HG02798 (cell line): Measurements from ENCODE around the gene HSD17B1.
"Not testable (repeated sequence)": the region's sequence is repeated elsewhere in the genome, so short reads cannot be mapped to it uniquely, and the experiment has no call there.

Source experiments
- ATAC-seq: cut with Tn5 transposase; IDR thresholded peaks from one replicate; pipeline ENCODE4 v1.9.1; 2021; ENCODE audit warnings: mild to moderate bottlenecking; ENCODE audit not compliant: unreplicated experiment, poor library complexity

HSD17B1 gene, protein sequence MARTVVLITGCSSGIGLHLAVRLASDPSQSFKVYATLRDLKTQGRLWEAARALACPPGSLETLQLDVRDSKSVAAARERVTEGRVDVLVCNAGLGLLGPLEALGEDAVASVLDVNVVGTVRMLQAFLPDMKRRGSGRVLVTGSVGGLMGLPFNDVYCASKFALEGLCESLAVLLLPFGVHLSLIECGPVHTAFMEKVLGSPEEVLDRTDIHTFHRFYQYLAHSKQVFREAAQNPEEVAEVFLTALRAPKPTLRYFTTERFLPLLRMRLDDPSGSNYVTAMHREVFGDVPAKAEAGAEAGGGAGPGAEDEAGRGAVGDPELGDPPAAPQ

DNA sequence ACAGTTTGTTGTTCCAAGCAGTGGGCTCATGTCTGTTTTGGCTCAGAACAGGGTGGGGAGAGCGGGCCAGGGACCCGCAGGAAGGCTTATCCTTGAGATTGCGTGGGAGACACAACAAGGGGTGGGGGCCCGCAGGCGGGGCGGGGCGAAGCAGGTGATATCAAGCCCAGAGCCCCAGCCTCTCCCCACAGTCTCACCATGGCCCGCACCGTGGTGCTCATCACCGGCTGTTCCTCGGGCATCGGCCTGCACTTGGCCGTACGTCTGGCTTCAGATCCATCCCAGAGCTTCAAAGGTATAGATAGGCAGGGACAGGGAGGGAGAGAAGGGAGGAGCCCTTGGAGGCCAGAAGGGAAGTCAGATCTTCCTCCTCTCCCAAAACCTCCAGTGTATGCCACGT lies at the start of gene HSD17B1:
Gene HSD17B1, plus strand, starts transcription at position 188 of the 400 bp plus-strand sequence. Its CDS starts 11 bp downstream, at position 199.
- not testable (repeated sequence) for ATAC-seq

DNA sequence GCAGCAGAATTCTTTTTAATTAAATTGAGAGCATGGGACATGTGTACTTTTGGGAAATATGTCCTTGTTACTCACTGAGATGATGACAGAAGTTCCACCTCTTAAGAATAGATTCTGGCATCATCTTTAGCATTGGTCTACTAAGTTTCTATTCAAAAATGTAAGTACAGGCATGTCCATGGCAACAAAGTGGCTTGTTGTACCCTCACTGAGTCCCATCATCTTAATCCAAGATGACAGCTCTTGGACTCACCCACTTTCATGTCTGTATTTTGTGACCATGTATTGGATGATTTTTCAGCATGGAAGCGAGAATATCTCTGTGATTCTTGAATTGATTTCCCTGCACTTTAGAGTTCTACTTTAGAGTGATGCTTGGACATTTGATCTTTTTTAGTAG lies 49.8 kb upstream of the HSD17B1 start:
- no peak for ATAC-seq

DNA sequence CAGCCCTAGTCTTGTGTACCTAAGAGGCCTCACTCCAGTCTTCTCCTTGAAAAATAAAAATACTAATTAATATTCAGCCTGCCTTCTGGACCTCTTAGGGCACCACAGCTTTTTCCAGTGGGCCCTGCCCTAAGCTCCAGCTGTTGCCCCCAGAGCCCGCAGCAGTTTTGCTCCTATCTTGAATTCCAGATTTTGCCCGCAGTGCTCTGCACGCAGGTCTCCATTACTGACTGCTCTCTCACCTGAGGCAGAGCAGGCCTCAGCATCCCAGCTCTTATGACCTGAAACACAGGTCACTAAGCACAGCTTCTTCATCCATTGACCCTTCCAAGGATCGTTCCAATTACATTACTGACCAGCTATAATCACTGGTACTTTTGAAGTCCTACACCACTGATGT lies 45.1 kb upstream of the HSD17B1 start:
- no peak for ATAC-seq

DNA sequence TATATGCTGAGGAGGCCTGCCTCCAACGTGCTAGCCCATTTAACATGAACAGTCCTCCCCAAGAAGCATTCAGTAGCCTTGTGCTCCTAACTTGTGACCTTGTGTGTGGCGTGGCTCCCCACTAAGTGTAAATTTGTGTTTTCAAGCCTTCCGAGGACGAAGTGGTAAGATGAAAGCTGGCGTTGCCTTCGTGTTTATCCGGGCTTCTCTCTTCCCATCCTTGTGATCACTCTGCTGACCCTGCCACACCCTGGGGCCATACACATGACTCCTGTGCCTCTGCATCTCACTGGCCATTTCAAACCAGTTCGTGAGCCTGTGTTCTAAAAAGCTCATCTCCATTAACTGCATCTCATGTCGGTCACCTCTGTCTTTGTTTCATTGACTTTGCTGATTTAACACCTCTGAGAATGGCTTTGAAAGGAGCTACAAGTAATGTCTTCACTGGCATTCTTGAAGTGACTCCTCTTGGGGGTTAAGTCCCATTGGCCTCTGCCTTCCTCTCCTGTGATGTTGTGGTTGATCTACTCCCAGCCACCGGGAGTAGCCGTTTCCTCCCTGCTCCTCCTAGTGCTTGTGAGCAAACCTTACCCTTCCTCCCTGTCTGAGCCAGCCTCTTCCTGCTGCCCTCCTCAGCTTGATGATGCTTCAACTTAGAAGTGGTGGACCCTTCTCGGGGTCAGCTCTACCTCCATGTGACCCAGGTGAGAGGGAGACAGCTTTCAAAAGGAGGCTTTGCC lies 44.1 kb upstream of the HSD17B1 start:
- ATAC-seq = no peak

DNA sequence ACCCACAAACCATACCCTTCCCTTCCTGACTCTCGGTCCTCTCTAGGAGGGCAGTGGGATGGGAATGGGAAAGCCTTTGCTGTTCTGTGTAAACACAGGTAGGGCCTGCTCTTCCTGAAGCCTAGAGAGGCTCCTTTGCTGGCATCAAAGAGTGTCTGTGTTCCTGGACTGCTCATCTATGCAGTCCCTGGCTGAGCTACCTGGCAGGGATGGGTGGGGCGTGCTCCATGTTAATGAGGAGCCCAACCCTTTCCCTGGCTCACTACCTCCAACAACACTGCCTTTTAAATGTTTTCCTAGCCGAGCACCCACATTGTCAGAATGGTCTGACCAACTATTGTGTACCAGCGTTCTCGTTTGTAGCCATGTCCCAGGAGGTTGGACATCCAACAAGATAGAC lies 43.3 kb upstream of the HSD17B1 start:
- no peak for ATAC-seq

DNA sequence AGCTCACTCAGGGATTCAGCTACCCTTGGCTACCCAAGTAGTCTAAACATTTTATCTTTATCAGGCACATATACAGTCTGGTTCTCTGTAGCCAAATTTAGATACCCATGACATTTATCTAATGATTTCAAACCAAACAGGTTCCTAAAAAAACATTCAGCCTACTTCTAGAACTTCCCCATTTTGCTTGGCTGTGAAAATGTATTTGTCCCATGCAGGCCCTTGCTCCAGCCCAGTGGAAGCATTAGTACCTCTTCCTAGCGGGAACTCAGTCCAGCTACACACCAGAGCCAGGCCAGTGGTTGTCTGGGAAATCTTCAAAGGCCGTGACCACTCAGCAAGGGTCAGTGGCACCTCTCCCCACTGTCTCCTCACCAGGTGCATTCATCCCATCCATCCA lies 42.9 kb upstream of the HSD17B1 start:
- ATAC-seq = no peak

DNA sequence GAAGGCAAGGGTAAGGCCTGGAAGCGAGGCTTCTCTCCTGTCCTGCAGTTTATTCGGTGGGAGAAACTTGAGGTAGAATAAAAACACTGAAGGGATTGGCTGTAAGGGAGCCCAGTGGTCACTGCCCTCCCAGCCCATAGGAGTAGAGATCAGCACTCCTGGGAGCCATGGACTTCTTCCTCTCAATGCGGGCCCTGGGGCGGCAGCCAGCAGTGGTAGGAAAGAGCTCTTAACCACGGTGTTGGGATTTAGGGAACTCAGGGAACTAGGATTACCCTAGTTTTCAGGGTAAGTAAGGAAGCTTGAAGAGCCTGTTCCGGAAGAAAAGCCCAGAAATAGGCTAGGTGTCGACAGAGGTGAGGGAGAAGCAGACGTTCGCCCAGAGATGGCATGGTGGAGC lies 40.5 kb upstream of the HSD17B1 start:
- no peak for ATAC-seq

DNA sequence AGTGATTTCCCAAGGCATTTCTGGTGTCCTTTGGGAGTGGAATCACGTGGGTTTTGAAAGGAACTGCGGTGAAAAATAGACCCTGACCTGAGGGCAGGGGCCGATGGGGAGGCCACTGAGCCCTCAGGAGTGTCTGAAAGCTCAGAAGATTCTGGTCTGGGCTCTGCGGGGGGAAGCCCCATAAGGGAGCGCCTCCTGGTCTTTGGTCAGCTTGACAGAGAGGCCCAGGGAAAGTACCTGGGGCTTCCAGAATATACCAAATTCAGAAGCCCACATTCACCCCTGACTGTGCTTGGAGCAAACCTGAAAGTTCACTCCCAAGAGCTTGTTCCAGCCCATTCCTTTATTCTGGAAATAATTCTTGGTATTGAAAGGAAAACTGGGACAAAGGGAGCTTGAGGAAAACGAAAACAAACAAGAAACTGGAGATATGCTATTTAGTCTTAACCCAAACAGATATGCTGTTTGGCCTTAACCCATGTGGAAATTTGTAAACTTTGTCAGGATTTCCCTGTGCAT lies 39.9 kb upstream of the HSD17B1 start:
- ATAC-seq = peak; percentile 59

DNA sequence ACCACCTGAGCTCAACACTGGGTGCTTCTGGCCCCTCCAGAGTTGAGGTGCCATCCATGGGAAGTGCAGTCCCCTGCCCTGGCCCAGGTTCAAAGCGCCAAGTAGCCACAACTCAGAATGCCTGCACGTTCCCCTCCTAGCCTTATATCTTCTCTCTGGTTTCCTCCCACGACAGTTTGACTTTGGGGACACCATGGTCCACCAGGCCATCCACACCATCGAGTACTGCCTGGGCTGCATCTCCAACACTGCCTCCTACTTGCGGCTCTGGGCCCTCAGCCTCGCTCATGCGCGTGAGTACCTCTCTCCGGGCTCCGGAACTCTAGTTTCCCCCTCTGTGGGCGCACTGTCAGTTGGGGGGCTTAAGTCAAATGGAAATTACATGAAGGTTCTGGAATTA lies 39.0 kb upstream of the HSD17B1 start:
- ATAC-seq = no peak

DNA sequence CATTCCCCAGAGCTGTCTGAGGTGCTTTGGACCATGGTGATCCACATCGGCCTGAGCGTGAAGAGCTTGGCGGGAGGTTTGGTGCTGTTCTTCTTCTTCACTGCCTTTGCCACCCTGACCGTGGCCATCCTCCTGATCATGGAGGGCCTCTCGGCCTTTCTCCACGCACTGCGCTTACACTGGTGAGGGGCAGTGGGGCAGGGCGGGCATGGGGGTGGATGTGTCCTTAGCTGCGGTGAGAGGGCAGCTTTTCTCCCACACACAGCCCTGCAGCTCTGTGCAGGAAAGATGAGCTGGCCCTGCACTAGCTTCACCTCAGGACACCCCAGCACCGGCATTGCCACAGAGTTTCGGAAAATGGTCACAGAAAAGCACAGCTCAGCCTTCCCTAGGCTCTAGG lies 38.4 kb upstream of the HSD17B1 start:
- no peak for ATAC-seq

DNA sequence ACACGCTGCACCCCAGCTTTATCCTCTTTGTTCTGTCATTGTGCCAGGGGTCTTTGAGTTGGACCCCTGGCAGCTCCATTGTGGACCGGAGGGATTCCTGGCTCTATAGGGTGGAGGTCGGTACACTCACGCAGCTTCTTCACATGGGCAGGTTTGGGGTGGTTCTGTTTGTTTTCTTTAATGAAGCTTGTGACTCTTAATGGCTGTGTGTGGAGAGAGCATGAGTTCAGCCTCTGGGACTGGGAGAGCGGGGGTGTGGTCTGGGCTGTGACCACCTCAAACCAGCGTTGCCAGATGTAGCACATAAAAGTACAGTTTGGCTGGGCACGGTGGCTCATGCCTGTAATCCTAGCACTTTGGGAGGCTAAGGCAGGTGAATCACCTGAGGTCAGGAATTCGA lies 37.9 kb upstream of the HSD17B1 start:
- ATAC-seq = no peak

DNA sequence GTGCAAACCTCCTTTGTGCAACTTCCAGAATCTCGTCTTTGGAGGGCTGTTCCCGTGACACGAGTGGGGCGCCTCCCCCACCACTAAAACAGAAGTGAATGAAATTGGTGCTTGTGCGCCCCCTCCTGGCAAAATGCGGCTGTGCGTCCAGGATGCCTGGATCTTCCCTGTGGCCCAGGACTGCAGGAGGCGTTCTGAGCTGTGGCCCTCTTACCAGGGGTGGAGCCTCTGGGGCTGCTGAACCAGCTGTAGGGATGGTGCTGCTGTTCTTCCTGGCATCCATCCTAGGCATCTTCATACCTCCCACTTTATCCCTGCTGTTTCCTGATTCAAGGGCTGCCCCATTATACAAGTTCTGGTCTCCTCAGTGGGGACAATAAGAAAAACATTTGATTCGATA lies 35.2 kb upstream of the HSD17B1 start:
- ATAC-seq = no peak

DNA sequence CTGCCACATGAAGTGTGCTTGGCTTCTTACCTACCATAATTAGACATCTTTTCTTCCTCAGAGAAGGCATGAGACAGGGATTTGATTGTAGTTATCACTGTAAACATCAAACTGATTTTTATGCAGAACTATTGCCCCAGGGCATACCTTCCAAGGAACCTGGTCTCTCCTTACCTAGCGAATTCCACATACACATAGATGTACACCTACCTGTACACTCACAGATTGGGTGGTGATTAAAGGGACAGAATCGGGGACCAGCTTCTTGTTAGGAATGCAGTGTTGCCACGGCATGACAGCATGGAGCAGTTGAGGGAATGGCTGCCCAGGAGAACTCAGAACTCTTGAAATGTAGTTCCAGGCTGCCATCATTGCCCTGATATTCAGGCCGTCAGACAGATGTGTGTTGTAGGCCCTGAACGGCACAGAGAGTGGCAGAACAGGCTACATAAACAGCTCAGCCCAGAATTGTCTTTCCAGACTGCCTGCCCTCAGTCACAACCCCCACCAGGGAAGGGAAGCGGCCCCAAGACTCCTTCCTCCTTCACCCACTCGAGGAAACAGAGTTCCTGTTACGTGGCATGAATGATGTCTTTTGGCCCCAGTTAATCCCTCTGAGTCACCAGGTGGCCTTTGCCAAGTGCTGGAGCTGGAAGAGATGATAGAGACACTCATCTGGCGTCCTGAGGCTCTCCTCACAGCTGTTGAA lies 34.5 kb upstream of the HSD17B1 start:
- ATAC-seq = no peak

DNA sequence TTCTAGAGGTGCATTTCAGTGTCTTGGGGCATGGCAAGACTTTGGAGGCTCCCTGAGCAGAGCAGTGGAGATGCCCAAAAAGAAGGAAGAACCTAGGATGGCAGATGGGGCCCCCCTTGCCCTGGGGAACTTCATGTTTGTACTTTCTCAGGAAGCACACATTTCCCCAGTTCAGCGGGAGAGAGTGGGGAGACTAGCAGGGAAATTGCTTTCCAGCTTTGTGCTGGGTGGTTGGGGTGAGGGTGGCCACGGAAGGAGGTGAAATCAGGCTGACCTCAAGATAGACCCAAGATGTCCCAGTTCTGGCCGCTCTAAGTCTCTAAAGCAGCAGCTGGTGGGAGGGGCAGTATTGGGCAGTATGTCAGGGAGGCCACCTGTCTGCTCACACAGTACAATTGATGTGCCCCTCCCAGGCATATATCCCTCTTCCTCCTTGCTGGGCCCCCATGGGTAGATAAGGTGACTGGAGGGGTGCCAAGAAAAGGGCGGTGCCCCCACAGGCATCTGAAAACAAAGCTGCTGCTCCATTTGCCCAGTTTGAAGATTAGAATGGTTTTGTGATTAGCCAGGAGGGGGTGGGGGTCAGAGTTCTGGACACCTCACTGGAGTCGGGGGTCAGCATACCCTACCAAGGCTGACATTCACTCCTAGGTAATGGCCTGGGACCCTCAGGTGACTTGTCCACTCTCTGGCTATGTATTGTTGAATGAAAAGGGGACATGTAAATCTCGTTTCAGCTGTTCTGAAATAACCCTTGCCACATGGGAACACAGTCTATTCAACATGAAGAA lies 33.8 kb upstream of the HSD17B1 start:
- no peak for ATAC-seq

DNA sequence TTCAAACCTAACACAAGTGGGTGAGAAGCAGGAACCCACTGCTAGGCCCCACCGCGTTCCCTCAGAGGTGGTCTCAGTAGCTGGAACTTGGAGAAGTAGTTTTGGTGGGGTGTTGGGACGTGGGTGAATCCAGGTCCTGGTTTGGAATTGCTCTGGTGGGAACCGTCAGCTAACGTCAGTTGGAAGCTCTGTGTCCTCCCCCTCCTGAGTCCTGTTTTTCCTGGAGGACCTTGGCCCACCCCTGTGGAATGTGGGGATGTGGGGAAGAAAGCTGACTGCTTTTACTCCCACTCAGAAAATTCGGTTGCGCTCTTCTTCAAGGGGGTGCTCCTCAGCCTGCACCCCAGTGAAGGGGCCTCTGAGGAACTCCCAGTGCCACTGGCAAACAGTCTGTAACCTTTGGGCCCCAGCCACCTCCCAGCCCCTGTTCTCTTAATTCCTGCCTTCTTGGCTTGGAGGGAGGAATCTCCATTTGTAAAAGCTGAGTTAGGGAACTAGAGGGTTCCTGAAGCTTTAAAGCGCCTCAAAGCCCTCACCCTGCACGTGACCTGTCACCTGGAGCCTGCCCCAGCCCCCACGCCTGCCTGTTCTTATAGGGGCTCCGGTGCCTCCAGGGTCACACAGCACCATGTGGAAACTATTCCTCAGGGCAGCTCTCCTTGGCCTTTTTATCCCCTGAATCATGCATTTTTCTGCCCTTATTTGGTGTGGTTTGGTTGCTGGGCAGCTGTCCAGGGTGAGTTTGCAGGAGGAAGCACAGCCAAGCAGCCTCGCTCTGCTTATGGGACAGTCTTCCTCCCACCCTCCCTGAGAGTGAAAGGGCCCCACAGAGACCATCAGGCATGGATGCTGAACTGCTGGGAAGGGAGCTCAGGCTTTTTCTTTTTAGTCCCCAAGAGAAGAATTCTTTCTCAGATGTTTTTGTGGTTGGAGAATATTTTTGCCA lies 32.9 kb upstream of the HSD17B1 start:
- ATAC-seq = no peak

DNA sequence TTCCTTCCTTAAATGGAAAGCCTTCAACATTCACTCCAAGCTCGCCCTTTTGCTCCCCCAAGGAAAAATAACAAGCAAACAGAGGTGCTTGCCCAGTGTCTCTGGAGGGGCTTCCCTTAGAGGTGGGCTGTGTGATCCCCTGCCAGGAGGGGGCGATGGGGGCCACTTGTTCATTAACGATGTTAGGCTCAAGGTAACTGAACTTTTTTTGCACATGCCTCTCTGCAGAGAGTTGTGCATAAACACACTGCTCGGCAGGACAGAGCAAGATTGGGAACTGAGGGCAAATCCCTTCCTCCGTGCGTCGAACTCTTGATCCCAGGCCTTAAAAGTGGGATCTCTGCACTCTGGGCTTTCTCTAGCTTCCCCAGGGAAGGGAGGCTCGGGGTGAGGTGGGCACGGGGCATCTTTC lies 32.2 kb upstream of the HSD17B1 start:
- ATAC-seq = no peak

DNA sequence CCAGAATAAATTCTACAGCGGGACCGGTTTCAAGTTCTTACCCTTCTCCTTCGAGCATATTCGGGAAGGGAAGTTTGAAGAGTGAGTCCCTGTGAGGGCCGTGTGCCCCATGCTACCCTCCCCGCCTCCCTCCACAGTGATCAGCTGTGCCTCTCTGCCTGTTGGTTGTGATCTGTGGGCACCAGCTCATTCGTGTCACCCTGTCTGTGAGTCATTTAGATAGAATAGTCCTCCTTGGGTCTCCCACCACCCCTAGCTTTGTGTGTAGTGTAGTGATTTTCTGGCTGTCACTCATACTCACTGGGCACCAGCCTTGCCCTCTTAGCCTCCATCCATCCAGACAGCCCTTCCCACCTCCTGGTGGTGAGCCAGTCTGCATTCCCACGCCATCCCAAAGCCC lies 31.7 kb upstream of the HSD17B1 start:
- ATAC-seq = no peak

DNA sequence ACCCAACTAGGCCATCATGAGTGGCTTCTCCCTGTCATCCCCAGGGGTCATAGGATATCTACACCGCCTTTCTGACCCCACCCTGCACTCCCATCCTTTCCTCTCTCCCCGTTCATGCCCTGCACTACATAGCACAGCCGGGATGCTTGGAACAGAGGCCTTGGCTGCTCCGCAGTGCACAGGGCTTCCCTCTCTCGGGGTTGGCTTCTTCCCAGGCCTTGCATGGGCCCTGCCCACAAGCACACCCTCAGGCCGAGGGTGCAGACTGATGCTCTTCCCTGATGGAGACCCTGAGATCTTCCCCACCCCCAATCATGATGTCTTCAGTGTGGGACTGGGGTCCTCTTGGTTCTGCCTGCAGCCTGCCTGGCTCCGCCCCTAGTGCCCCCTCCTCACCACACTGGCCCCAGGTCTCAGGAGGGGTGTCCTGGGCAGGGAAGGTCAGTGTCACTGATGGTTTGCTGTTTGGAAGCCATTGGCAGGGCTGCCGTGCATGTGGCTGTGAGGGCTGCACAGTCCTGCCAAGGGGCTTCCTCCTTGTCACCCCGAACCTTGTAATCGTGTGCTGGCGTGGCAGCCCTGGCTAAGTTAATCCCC lies 31.0 kb upstream of the HSD17B1 start:
- ATAC-seq = no peak

DNA sequence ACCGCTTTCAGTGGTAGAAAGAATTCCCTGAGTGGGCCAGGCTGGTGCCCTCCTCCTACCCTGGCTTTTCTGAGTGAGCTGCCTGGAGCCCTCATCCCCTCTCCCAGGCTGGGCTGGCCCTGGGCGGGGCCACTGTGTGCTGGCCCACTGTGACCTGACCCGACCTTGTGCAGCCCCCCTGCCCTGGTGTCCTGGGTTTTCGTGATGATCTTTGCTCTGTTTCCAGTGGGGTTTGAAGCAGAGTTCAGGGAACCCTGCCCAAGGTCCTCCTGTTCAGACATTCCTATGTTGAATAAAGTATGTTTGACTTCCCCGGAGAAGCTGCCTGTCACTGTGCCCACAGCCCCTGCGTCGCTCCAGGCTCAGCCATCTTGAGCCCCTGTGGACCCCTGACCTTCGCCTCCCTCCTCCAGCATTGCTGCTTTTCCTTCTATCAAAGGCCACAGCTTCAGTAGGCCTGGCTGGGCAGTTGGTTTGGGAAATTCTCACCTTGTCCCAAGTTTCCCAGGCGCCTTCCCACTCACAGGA lies 30.4 kb upstream of the HSD17B1 start:
- no peak for ATAC-seq
